Left forelimb (tissue), 1 donor: Measurements from ENCODE around the gene LRRC3.
"Not testable (repeated sequence)": the region's sequence is repeated elsewhere in the genome, so short reads cannot be mapped to it uniquely, and the experiment has no call there.

Experiments
- DNase-seq: peaks from one replicate; pipeline ENCODE4 v3.0.0-alpha.2; 2018; ENCODE audit warnings: low spot score

Gene LRRC3

GRCh38 chr21:44497703-44498126 lies 42.4 kb downstream of the LRRC3 start:
- no peak for DNase-seq

DNA sequence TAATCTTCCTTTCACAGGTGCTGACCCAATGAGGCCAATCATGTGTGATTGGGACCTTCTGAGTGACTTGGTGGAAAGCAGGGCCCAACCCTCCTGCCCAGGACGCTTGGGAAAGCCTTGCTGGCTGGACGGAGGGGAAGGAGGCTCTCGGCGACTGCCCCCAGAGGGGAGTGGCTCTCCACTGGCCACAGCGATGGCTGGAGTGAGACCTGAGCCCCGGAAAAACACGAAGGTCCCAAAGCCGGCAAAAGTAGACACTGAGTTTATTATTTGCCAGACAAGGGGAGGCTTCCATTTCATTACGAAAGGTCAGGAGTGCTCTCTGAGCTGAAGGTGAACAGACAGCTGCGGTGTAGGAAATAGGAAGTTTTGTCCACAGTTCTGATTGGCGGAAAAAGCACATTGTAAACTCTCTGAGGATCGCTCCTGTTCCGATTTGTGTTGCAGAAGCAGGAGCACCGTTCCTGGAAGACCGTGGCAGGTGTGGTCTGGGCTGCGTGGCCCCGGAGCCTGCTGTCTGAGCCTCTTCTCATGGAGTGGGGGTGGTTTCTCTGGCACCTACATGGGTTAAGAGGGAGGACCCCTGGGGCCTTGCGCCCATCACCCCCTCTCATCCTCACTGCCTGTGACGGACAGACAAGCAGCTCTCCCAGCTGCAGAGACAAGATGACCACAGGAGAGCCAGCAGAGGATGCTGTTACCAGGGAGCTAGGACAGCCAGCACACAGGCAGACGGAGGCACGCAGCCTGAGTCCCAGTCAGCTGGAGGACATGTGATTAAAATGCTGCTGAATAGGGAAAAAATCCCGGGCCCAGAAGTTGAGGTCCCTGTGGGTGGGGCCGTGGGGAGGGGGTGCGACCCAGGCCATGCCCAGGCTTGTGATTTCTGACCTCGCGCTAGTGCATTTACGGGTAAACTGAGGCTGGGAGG lies 43.2 kb downstream of the LRRC3 start:
- DNase-seq = no peak

- no peak for DNase-seq
Measured at GRCh38 chr21:44499211-44499560, 43.9 kb downstream of the LRRC3 start.

DNA sequence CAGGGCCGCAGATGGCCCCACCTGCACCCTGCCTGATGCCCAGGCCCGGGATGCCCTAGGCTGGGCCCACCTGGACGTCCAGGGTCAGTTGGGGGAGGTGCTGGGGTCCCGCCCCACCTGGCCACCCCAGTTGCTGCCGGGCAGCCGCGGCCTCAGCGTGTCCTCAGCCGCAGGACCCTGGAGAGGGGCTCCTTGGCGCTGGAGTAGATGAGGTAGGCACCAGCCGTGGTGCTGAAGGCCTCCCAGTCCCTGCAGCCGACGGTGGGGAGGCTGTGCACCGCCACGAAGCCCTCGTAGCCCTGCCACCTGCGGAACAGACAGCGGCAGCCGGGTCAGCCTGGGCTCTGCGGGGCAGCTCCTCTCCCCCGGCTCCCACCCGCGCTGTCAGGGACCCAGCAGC lies 44.3 kb downstream of the LRRC3 start:
- DNase-seq = no peak

DNA sequence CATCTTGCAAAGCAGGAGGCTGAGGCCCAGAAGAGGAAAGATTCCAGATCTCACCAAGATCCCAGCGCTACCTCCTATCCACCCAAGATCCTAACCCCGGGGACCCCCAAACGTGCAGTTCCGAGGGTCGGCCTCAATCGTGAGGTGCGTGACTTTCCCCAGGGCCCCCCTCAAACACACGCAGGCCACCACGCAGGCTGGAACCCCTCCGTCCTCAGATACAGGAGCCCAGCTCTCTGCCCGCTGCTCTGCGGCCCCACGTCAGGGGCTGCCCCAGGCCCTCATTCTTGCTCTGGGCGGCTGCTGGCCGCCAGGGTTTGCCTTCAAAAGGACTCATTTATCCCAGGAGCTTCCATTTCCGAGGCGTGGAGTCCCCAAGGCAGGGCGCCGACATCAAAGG lies 44.8 kb downstream of the LRRC3 start:
- no peak for DNase-seq

DNA sequence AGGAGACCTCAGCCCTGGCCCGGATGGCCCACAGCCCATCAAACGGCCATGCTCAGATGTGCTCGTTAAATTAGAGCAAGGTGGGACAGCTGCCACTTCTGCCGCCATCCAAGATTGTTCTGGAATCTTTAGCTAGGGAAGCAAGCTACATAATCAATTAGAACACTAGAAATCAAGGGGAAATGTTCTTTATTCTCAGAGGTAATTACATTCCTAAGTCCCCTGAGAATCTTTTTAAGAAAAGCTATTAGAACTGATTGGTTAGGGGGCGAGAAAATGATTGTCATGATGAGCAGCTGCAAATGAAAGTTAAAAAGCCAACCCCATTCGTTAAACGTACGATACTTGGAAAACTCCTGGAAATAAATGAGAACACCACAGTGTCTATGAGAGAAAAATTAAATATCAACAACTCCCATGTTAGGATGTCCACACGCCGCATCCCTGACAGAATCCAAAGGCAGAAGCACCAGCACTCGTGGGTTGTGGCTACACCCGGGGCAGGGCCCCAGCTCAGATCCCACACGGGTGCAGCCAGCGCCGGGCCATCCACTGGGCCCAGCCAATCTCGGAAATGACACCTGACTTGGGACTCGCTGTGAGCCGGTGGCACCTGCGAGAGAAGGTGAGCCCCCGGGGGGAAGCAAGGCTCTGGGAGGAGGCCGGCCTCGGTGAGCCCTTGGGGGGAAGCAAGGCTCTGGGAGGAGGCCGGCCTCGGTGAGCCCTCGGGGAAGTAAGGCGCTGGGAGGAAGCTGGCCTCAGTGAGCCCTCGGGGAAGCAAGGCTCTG lies 47.1 kb downstream of the LRRC3 start:
- no peak for DNase-seq

DNA sequence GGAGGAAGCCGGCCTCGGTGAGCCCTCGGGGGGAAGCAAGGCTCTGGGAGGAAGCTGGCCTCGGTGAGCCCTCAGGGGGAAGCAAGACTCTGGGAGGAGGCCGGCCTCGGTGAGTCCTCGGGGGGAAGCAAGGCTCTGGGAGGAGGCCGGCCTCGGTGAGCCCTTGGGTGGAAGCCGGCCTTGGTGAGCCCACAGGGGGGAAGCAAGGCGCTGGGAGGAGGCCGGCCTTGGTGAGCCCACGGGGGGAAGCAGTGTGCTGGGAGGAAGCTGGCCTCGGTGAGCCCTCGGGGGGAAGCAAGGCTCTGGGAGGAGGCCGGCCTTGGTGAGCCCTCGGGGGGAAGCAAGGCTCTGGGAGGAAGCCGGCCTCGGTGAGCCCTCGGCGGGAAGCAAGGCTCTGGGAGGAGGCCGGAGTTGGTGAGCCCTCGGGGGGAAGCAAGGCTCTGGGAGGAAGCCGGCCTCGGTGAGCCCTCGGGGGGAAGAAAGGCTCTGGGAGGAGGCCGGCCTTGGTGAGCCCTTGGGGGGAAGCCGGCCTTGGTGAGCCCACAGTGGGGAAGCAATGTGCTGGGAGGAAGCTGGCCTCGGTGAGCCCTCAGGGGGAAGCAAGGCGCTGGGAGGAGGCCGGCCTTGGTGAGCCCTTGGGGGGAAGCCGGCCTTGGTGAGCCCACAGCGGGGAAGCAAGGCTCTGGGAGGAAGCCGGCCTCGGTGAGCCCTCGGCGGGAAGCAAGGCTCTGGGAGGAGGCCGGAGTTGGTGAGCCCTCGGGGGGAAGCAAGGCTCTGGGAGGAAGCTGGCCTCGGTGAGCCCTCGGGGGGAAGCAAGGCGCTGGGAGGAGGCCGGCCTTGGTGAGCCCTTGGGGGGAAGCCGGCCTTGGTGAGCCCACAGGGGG lies 47.9 kb downstream of the LRRC3 start:
- not testable (repeated sequence) for DNase-seq

DNA sequence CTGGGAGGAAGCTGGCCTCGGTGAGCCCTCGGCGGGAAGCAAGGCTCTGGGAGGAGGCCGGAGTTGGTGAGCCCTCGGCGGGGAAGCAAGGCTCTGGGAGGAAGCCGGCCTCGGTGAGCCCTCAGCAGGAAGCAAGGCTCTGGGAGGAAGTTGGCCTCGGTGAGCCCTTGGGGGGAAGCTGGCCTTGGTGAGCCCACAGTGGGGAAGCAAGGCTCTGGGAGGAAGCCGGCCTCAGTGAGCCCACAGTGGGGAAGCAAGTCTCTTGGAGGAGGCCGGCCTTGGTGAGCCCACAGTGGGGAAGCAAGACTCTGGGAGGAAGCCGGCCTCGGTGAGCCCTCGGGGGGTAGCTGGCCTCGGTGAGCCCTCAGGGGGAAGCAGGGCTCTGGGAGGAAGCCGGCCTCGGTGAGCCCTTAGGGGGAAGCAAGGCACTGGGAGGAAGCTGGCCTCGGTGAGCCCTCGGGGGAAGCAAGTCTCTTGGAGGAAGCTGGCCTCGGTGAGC lies 48.6 kb downstream of the LRRC3 start:
- DNase-seq = no peak

- DNase-seq = no peak
Measured at GRCh38 chr21:44505673-44506278, 50.5 kb downstream of the LRRC3 start.

DNA sequence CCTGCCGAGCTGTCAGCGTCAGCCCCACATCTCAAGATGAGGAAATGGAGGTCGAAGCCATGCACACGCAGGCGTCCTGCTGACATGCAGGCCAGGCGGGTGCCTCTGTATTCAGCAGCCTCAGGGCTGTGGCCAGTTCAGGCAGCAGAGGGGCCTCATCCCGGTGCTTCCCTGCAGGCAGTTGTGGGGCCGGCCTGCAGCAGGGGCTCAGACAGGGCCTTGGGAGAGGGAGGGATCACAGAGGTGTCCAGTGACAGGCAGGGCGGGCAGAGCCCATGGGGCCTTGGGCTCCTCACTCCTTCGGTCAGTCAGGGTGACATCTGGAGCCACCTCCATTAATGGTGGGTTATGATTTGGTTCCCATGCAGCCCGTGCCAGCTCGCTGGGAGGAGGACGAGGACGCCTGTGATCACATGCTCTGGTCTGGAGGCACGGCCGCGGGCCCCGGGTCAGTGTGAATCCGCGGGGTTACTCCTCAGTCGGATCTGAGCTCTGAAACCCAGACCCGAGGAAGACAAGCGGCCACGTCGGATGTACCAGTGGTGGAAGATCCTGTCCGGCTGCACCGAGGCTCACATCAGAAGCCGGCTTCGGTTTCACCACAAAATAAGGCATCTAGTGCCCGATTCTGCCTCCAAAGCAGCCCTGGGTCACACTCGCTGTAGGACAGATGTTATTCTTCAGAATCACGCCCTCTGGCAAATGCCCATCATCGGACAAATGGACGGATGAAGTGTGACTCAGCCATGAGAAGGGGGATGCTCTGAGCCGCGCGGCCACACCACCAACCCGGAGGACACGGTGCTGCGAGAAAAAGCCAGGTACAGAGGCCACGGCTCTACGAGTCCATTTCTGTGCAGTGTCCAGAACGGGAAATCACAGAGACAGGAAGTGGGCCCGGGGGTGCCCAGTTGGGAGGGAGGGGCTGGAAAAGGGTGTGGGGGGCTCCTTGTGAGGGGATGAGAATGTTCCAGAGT lies 51.3 kb downstream of the LRRC3 start:
- no peak for DNase-seq

DNA sequence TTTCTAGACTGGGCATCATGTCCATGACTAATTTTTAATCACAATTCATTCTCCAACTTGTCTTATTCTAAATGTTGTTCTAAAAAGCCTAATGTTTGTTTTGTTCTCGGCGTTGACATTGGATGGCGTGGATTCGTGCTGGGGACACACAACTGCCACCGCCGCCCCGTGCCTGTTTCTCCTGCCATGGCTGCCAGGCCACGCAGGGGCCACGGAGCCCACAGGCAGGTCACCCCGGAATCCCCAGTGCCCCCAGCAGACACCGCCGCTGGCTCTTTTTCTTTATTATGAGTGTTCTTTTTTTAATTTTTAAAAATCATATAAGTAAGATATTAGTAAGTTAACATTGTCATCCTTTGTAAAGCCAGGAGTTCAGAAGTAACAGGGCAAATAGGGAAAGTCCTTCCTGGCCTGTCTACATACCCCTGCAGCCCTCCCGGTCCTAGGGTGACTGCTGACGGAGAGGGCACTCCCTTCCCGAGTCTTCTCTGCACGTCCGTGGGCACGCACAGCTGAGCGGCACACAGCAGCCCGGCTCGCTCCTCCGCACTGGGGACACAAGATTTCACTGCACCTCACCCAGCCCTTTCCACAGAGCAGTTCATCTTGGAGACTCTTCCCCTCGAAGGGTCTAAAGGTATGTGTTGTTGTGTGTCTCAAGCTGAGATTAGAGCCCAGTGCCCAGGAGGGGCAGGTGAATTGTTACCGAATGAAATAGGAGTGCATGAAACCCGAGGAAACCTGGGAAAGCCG lies 52.5 kb downstream of the LRRC3 start:
- DNase-seq = no peak

DNA sequence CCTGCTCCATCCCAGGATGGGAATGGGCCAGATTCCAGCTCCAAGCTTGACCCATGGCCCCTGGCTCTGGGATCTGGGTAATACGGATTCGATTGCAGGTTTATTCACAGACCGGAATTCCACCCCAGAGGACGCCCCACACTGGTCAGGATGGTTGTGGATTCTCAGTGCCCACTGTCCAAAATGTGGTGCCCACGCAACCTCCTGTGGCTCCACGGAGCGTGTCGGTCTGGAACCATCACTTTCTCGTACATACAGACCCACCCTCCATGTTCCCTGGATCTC lies 53.1 kb downstream of the LRRC3 start:
- DNase-seq = no peak

GRCh38 chr21:44508711-44509445 lies 53.6 kb downstream of the LRRC3 start:
- no peak for DNase-seq

DNA sequence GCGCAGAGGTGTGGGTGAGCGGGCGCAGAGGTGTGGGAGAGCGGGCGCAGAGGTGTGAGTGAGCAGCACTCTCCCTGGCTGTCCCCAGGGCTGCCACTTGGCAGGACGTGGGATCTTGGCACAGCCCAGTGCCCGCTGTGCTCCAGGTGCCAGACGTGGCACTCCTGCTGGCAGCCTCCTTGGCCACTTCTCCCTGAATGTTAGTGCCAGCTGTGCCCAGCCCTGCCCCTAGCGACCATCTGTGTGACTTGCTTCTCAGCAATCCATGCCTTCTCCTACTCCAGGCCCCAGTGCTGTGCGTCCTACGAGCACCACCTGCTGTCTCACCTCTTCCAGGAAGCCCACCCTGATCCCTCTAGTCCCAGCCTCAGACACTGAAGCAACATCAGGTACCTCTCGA lies 54.2 kb downstream of the LRRC3 start:
- no peak for DNase-seq

DNA sequence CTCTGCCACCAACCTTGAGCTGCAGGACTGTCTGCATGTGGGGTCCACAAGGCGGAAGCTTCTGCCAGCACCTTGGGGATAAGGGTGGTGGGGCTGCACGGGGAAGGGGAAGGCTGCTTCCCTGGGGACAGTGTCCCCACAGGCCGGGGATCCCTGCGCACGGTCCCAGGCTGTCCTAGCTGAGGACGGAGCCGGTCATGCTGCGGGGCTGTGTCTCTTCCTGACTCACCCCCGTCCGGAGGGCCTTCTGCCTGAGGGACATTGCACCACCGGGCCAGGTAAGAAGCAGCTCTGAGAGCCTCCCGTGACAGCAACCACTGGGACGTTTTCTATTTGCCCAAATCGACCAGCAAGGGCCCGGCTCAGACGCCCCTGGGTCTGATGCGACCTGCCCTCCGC lies 54.8 kb downstream of the LRRC3 start:
- no peak for DNase-seq

- DNase-seq = no peak
Measured at GRCh38 chr21:44510508-44511218, 55.4 kb downstream of the LRRC3 start.

- DNase-seq = no peak
Measured at GRCh38 chr21:44511219-44511937, 56.1 kb downstream of the LRRC3 start.
